Ovary (tissue), 9 donors: ENCODE data around the gene SMARCC1. TPM values are rescaled to one million over a fixed set of nuclear protein-coding genes. Genes with fewer than 3 reads are reported as not detected.
"Not testable (repeated sequence)": the region's sequence is repeated elsewhere in the genome, so short reads cannot be mapped to it uniquely, and the experiment has no call there.

Source experiments
- DNase-seq, 5 donors: peaks; one replicate each; pipeline ENCODE4 v3.0.0-alpha.2; 2019 to 2020
- H3K27ac ChIP-seq, 2 donors: fragments of 200-600 bp; one replicate each; pipeline versions ENCODE4 v1.5.1 to v1.8.0; 2019 to 2022
- H3K27me3 ChIP-seq: fragments of 200-600 bp; one replicate; pipeline ENCODE4 v1.8.0; 2022
- H3K36me3 ChIP-seq: fragments of 200-600 bp; sonication (generic); one replicate; pipeline ENCODE4 v1.5.1; 2019
- H3K4me1 ChIP-seq: one replicate; pipeline ENCODE4 v1.8.1; 2013; ENCODE audit warnings: mild to moderate bottlenecking, moderate library complexity; ENCODE audit not compliant: insufficient read depth
- H3K4me3 ChIP-seq: fragments of 200-600 bp; sonication (generic); one replicate; pipeline ENCODE4 v1.5.1; 2017
- H3K9me3 ChIP-seq, 2 donors: fragments of 200-600 bp in 1 of 2; sonication (generic) in 1 of 2; one replicate each; pipeline versions ENCODE4 v1.5.1 to v1.8.1; 2013 to 2019; ENCODE audit warnings: mild to moderate bottlenecking in 1 of 2, moderate library complexity in 1 of 2
- CTCF ChIP-seq, 3 donors: fragments of 450-650 bp in 2 of 3; fragments of 200-600 bp in 1 of 3; IDR thresholded peaks; one replicate each; pipeline versions ENCODE4 v1.5.1 to v1.8.0; 2016 to 2022; ENCODE audit warnings: antibody characterized with exemption in 3 of 3, mild to moderate bottlenecking in 1 of 3
- EP300 ChIP-seq: sonication (generic); formaldehyde crosslinking; IDR thresholded peaks from one replicate; pipeline ENCODE4 v1.6.1; 2017; ENCODE audit warnings: antibody characterized with exemption
- POLR2A ChIP-seq: fragments of 450-650 bp; IDR thresholded peaks from one replicate; pipeline ENCODE4 v1.6.1; 2017; ENCODE audit warnings: antibody characterized with exemption, mild to moderate bottlenecking, moderate library complexity
- WGBS, 3 donors: extraction: QIAGEN DNeasy Blood & Tissue Kit in 1 of 3; methylation state at CpG; one replicate each; pipeline versions ENCODE4 v1.1.5 to v1.1.7; 2013 to 2017; 5-methylcytosine and 5-hydroxymethylcytosine counted together
- intact Hi-C, 4 donors: fragments of 100-400 bp; cut with DNase I; formaldehyde crosslinking; loops; one replicate each; pipeline versions ENCODE4 v1.11.0 to v1.15.1; 2022 to 2023
- polyA plus RNA-seq, 2 donors: library from polyadenylated mRNA; stranded (reverse); fragments of 200-250 nt in 1 of 2; fragments of 350-450 nt in 1 of 2; fragmentation: Illumina TruSeq in 1 of 2; extraction: RNeasy Lipid Tissue Mini Kit (QIAGEN cat#74804) in 1 of 2; gene quantifications; one replicate each; pipeline ENCODE4 v1.2.3, GENCODE V29; 2013 to 2014
- total RNA-seq, 7 donors: library from RNA; depleted of rRNA in 2 of 7; stranded (reverse); fragments of >200 nt in 2 of 7; fragmentation: NEBNext Ultra II Directional in 3 of 7; extraction: Animal tissue kit (Norgen Biotek cat#: 25700) in 3 of 7; gene quantifications; one replicate each; pipeline versions ENCODE4 v1.1.0 to v1.2.4, GENCODE V29; 2016 to 2023
- donor health status: DM: no; HTN: no; CAD: no; lungs with moderate emphysema.
- donor health status: DM: no; HTN: no; CAD: no.
- donor health status: Bipolar disorder and iron deficiency.
- donor health status: DM: yes; HTN: yes; CAD: no.
- donor health status: DM: no; HTN: no; CAD: no.
- donor health status: DM: yes; HTN: yes; CAD: no.

The SMARCC1 gene
- total and polyA plus RNA-seq, 9 donors = 24.8 to 68.9 (median 60.4) TPM

GRCh38 chr3:47732143-47732542 lies 49.5 kb downstream of the SMARCC1 start:
- intact Hi-C loops = no loop called here
- 76 to 84% (median 80%) methylated on average over 2 of the region's 2 CpGs for WGBS, 3 donors
- Histone ChIP-seq H3K4me3 (no peak overlapping the region), H3K9me3 (no peaks in the 10 kb centered on the region), H3K36me3 (no peaks in the 10 kb centered on the region), H3K4me1 (no peaks in the 10 kb centered on the region), H3K27ac (no peak overlapping the region), H3K27me3 (no peaks in the 10 kb centered on the region)
- DNase-seq = no peak
- TF ChIP-seq POLR2A (no peak), EP300 (no peak), CTCF (IDR thresholded peaks at IDR 0.05) (no peak)

GRCh38 chr3:47731061-47731460 lies 50.6 kb downstream of the SMARCC1 start:
- H3K9me3 ChIP-seq = no peaks in the 10 kb centered on the region
- H3K27ac ChIP-seq = no peak overlapping the region
- intact Hi-C loops = no loop called here
- H3K27me3 ChIP-seq = no peaks in the 10 kb centered on the region
- no peaks in the 10 kb centered on the region for H3K36me3 ChIP-seq
- no peak for DNase-seq
- no peak overlapping the region for H3K4me3 ChIP-seq
- whole genome bisulfite sequencing, 3 donors = 85 to 89% (median 86%) methylated on average over 8 of the region's 8 CpGs
- TF ChIP-seq POLR2A (no peak), CTCF (IDR thresholded peaks at IDR 0.05) (no peak), EP300 (no peak)
- no peaks in the 10 kb centered on the region for H3K4me1 ChIP-seq

GRCh38 chr3:47722859-47723258 lies 58.8 kb downstream of the SMARCC1 start:
- 92 to 95% (median 94%) methylated on average over 2 of the region's 2 CpGs for WGBS, 3 donors
- no peak for DNase-seq
- H3K36me3 ChIP-seq = no peaks in the 10 kb centered on the region
- H3K4me3 ChIP-seq = no peak overlapping the region
- TF ChIP-seq CTCF (IDR thresholded peaks at IDR 0.05) (no peak), EP300 (no peak), POLR2A (no peak)
- H3K27me3 ChIP-seq = no peaks in the 10 kb centered on the region
- H3K27ac ChIP-seq = no peak overlapping the region
- H3K4me1 ChIP-seq = no peaks in the 10 kb centered on the region
- no peaks in the 10 kb centered on the region for H3K9me3 ChIP-seq
- intact Hi-C loops = no loop called here

GRCh38 chr3:47717448-47717847 lies 64.2 kb downstream of the SMARCC1 start:
- H3K4me3 ChIP-seq, H3K36me3 ChIP-seq, intact Hi-C loops, DNase-seq, H3K4me1 ChIP-seq, H3K27me3 ChIP-seq, H3K27ac ChIP-seq, H3K9me3 ChIP-seq: not testable (repeated sequence)
- 89 to 94% (median 92%) methylated on average over 4 of the region's 4 CpGs for WGBS, 3 donors

GRCh38 chr3:47716656-47717055 lies 65.0 kb downstream of the SMARCC1 start:
- DNase-seq = no peak
- 79 to 85% (median 85%) methylated on average over 1 of the region's 1 CpG for WGBS, 3 donors
- H3K9me3 ChIP-seq = no peaks in the 10 kb centered on the region
- intact Hi-C loops = no loop called here
- H3K4me1 ChIP-seq = peaks cover 5% of the 10 kb centered on the region
- no peaks in the 10 kb centered on the region for H3K27me3 ChIP-seq
- no peaks in the 10 kb centered on the region for H3K36me3 ChIP-seq
- TF ChIP-seq EP300 (no peak), POLR2A (no peak), CTCF (IDR thresholded peaks at IDR 0.05) (no peak)
- no peak overlapping the region for H3K27ac ChIP-seq
- no peak overlapping the region for H3K4me3 ChIP-seq
